Activated CD8-positive, alpha-beta memory T cell treated with anti-CD3 and anti-CD28 coated beads, Interleukin-2, amount 50 U/mL, for 24 hours (primary cell): ENCODE data around the gene IRGM.

Experiments
- DNase-seq: peaks from one replicate; pipeline ENCODE4 v3.0.0-alpha.2; 2020; ENCODE audit errors: extremely low read depth

IRGM gene

DNA sequence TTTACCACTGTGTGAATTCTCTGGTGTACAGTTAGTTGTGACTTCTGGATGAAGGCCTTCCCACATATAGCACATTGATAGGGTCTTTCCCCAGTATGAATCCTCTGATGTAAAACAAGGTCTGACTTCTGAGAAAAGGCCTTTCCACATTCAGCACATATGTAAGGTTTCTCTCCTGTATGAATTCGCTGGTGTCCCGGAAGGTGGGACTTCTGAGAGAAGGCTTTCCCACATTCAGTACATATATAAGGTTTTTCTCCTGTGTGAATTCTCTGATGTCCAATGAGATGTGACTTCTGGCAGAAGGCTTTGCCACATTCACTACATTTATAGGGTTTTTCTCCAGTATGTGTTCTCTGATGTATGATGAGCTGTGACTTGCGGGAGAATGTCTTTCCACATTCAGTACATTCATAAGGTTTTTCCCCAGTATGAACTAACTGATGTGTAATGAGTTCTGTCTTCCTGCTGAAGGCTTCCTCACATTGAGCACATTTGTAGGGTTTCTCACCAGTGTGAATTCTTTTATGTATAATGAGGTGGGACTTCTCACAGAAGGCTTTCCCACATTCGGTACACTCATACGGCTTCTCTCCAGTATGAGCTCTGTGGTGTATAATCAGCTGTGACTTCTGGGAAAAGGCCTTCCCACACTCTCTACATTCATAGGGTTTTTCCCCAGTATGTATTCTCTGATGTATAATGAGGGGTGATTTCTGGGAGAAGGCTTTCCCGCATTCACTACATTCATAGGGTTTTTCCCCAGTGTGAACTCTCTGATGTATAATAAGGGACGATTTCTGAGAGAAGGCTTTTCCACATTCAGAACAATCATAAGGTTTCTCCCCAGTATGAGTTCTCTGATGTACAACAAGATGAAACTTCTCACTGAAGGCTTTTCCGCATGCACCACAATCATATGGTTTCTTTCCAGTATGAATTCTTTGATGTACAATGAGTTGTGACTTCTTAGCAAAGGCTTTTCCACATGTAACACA lies 49.4 kb downstream of the IRGM start:
- no peak for DNase-seq
